HG02571 (cell line): Measurements from ENCODE around the gene FARP1.

Source experiments
- ATAC-seq: cut with Tn5 transposase; IDR thresholded peaks from one replicate; pipeline ENCODE4 v1.9.1; 2021; ENCODE audit warnings: mild to moderate bottlenecking, moderate library complexity; ENCODE audit not compliant: unreplicated experiment

Gene FARP1

DNA sequence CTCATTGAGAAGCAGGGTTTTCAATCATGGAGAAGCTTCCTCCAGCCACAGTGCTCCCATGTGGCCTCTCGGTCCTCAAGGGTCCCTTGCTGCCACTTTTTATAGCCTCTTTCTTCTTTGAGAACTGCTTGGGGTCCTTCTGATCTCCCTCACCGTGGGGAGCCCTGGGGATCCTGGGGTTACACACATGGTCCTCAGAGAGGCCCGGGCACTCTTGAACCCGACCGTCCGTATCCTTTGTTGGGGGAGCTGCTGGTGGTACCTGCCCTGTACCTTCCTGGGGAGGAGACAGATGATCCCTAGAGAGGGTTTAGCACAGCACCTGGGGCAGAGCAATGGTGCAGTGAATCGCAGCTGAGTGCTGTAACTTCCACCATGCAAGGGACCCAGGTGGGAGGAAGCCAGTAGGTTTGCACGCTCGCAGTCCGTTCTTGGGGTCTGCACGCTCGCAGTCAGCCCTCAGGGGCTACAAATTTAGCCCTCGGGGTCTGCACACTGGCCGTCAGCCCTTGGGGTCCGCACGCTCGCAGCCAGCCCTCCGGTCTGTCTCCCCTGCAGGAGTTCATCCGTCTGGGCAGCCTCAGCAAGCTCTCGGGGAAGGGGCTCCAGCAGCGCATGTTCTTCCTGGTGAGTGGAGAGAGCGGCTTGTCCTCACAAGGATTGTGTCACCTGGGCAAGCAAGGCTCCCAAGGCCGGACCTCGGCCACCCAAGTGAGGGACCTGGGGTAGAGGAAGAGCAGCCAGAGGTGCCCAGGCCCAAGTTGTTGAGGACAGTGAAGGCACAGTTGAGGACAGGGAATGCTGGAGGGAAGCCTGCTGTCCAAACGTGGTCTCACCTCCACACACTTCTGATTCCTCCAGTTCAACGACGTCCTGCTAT is 295.6 kb downstream of the FARP1 start:
- no peak for ATAC-seq

DNA sequence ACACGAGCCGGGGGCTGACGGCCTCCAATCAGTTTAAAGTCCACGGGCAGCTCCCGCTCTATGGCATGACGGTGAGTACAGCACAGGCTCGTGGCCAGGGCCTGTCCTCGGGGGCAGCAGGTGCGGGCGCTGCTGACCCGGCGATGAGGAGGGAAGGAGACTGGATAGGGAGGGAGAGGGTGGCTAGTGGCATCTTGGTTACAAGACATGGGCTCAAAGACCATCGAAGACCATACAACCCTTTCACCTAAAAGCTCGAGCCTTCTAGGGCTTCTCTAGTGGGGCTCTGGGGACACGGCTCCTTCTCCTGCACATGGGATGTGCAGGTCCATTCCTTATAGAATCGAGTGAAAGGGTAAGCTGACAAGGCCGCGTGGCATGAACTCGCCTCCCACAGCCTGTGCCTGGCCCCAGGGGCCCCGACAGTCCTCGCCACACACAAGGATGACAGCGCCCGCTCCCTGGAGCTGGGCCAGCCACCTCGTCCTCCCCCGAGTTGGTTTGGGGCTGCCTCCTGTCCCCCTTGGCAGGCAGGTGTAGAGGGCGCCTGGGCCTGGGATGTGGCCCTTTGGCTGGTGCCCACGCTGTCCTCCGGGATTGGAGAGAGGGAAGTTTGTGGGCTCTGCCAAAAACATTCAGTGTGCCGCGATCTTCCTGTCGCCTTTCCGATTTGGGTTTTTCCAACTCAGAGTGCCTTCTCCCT is 296.4 kb downstream of the FARP1 start:
- no peak for ATAC-seq

DNA sequence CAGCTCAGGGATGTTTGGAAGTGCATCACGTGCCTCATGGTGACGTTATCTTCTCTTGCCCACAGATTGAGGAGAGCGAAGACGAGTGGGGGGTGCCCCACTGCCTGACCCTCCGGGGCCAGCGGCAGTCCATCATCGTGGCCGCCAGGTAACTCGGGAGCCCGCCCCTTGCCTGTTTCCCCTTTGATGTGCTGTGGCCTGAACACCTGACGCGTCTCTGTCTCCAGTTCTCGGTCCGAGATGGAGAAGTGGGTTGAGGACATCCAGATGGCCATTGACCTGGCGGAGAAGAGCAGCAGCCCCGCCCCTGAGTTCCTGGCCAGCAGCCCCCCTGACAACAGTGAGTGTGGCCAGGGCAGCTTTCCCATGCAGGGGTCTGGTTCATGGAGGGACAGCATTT is 297.0 kb downstream of the FARP1 start:
- no peak for ATAC-seq

DNA sequence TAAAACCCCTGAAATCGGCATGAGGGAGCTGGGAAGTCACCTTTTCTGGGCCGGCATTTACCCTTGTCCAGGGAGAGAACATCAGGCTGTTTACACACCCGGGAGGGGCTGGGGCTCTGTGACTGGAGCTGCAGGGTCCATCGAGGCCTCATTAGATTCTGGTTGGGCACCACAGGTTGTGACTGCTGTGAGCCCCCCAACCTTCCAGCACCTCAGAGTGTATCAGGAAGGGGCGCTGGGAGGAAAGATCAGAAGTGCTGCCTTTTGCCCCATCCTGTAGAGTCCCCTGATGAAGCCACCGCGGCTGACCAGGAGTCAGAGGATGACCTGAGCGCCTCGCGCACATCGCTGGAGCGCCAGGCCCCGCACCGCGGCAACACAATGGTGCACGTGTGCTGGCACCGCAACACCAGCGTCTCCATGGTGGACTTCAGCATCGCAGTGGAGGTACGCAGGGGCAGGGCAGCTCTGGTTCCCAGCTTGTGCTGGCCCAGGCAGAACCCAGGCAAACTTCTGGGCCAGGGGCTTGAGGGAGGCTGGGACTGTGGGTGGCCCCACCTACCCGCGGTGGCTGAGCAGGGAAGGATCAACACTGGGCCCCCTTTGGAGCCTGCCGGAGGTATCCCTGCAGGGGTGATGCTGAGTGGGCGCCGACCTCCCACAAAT is 297.6 kb downstream of the FARP1 start:
- no peak for ATAC-seq

DNA sequence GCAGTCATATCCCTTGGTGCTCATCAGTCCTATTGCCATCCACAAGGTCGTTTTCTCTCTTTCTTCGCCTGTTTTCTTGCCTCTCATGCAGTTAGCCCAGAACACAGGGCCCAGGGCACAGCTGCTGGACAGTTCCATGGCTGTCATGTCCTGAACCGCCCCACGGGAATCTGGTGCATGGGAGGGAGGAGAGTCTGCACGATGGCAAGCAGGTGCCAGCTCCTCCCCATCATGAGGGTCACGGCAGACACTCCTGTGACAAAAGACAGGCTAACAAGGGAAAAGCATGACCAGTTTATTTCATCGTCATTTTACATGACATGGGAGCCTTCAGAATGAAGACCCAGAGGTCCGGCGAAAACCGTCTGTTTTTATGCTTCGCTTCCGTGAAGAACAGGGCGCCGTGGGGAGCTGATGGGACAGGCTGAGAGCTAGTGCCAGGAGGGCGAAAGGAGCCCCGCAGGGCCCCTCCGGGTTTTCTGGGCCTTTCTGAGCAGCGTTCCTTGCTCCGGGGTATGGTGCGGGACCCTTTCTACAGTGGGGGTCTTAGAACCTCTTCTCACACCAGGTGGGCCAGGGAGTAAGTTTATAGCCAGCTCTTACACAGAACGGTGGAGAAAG is 298.3 kb downstream of the FARP1 start:
- no peak for ATAC-seq

DNA sequence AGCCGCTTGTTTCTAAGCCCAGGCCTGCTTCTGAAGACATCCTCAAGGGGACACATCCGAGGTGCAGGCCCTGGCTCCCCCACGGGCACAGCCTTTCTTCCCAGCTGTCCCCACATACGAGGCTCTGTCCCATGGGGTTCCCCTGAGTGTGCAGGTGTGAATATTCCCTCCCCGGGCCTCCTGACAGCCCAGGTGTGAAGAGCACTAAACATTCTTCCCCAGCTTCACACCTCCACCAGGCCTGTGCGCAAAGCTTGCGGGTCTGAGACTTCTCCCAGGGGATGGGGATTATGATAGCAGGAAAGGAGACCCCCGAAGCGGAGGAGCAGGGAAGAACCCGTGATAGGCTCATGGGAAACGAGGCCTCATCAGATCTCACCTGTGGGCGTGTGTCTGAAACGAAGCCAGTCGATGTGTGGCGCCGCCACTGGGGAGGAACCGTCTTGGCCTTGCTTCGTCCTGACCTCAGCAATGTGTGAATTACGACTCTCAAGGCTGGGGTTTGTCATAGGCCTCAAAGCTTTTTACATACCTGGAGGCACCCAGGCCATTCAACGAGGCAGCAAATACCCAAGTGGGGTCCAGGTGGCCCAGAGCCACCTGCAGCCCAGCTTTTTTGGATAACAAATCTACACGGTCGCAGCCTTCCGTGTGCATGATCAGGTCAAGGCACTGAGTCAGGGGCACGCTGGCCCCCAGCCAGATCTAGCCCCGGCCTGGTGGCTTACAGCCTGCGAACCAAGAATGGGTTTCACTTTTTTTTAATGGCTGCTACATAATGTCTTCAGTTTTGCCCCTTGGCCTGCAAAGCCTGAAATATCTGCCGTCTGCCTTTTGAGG is 299.7 kb downstream of the FARP1 start:
- no peak for ATAC-seq

DNA sequence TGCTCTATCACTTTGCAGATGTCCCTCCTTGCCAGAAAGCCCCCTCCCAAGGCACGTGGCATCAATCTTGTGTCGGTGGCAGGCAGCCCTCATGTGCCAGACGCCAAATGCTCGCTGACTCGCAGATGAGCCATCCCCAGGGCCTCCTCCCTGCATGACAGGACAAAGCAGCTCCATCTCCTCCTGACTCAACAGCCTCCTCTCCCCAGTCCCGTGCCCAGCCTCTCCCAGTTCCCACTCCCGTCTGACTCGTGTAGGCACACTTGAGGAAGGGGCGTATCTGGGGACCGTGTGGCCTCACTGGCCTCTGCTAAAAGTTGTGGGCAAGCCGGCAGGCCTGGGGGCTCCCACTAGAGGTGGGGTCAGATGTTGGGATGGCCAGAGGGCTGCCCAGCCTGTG is 300.4 kb downstream of the FARP1 start:
- no peak for ATAC-seq

DNA sequence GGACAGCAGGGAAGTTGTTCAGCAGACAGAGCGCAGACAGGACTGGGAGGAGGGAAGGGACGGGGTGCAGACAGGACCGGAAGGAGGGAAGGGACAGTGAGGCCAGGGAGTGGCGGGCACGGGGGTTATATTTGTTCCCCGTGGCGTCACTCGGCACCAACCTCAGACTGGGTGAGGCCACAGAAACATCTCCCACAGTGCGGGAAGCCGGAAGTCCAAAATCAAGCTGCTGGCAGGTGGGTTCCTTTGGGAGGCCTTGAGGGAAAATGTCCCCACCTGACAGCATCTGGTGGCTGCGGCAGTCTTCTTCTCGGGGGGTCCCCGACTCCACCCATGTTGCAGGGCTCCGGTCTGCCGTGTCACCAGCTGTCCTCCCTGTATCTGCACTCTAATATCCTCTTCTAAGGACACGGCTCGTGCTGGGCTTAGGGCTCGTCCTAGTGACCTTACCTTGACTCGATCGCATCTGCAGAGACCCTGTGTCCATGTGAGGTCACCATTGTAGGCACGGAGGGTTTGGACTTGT is 301.0 kb downstream of the FARP1 start:
- no peak for ATAC-seq

DNA sequence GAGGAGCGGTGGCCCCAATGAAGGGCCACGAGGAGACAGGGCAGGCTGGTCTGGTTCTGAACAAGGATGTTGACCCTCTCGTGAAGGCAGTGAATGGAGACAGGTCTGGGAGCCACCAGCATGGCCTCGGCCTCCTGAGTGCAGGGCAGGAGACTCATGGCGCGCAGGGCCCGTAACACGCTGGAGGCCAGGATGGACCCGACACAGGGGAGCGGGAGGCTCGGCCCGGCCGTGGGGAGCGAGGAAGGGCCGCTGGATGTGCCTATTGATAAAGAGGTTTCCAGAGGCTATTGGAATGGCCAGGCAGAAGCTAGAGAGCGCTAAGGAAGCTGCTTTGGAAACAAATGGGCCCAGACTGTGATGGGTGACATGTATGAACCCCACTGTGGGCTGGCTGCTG is 301.5 kb downstream of the FARP1 start:
- no peak for ATAC-seq

DNA sequence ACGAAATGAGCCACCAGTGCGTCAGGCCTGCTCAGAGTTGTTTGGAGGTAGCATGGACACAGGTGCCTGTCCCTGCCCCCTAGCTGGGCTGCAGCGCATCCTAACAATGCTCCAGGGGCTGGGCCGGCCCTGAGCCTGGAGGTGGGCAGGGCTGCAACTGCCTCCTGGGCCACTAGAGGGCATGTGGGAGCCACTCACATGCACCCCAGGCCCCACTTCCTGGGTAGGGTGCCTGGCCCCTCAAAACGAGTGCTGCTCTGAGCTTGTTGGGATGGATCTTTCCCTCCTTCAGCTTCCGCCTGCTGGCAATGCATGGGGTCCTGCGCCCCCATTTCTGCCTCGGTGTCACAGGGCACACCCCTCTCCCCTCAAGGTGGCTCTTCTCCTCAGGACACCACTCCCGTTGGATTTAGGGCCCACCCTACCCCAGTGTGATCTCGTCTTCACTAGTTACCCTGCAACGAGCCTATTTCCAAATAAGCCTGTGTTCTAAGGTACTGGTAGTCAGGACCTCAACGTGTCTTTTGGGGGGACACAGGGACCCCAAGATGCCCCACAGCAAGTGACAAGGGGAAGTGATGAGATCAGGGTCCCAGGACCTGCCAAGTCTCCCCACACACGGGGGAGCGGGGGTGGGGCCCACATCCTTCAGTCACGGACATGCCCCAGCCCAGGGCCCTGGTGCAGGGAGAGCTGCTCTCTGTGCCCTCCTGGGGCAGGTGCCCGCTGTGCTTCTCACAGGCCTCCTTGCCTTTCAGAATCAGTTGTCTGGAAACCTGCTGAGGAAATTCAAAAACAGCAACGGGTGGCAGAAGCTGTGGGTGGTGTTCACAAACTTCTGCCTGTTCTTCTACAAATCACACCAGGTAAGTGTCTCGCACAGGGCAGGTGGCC is 302.7 kb downstream of the FARP1 start:
- ATAC-seq, result peak; percentile 87

DNA sequence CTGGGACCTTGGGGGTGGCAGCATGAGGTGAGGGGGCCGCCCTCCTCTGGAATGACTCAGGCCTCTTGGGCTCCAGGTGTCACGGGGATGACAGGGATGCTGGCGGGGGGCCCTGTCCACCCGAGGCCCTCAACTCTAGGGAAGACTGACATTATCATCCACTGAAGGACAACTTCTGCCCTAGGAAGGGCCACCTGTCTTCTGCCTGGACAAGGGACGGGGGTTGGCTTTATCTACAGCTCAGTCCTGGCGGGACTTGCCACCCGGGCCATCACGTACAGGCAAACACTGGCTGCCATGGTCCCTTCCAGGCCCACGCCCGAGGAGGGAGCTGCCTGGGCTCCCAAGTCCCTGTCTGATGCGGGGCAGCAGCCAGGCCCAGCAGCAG is 303.3 kb downstream of the FARP1 start:
- no peak for ATAC-seq

DNA sequence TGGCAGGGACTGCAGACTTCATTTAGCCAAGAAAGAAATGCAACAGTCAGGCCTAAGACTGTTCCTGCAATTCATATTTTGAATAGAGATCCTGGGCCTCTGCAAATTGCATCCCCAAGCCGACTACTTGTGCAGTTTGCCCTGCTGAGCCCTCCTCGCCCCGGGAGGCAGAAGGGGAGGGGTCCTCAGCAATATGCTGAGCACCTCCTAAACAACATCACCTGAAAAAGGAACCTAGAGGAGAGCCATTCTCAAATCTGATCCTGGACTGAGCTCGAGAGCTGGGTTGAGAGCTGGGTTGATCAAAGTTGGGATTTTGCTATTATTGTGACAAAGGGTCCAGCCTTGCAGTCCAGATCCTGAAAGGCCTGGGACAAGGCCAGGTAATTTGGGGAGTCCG is 304.2 kb downstream of the FARP1 start:
- ATAC-seq, result no peak

DNA sequence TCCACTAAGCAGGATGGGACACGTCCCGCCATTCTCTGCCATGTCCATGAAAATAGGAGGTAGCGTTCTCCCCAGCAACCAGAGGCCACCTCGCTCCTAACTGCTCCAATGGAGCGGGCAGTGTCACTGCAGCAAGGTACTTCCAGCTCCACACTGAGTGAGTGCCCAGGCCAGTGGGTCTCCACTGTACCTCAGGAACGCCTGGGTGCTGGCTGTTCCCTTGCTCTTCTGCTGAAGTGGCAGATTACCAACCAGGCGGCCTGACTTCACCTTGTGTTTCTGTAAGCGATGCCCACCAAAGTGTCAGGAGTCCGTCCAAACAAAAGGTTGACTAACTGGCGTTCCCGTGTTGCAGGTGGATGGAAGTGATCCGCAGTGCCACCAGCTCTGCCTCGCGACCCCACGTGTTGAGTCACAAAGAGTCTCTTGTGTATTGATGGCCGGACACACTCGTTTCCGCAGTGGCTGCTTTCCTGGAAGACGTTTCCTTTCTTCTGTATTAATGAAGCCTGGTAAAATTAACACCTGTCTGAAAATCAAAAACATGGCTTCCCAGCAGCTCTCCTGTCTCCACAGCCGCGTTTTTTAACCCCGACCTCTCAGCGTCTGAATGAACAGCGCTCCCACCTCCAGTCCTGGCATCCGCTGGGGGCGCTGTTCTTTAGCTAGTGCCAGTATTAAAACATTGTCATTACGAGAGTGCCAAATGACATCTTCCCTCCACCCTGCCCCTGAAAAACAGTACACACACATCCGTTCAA is 305.2 kb downstream of the FARP1 start:
- ATAC-seq, result no peak

DNA sequence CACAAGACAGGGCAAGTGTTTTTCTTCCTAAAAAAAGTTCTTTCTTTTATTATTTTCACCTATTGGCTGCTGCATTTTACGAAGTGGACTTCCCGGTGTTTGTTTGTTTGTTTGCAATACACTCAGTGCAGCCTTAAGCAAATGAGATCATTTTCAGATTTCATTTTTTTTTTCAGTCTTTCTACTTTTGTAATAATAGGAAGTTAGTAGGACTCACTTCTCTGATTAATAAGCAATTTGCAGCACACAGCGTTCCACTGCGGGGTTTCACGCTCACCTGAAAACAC is 305.7 kb downstream of the FARP1 start:
- no peak for ATAC-seq

DNA sequence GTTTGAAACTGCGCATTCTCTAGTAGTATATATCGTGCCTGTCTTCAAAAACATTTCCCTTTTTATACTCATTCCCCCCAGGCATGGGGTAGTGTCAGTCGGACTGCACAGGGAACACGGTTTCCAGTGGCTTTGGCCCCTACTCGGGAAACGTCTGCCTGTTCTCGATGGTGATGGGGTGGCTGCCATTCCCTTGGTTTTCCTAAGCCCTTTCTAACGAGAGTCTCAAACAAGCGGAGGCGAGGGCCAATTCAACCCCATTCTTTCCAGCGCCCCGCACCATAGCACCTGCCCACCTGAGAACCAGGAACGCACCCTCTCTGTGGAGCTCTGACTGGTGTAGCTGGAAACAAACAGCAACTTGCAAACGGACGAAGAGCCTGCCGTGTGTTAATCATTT is 306.4 kb downstream of the FARP1 start:
- no peak for ATAC-seq

DNA sequence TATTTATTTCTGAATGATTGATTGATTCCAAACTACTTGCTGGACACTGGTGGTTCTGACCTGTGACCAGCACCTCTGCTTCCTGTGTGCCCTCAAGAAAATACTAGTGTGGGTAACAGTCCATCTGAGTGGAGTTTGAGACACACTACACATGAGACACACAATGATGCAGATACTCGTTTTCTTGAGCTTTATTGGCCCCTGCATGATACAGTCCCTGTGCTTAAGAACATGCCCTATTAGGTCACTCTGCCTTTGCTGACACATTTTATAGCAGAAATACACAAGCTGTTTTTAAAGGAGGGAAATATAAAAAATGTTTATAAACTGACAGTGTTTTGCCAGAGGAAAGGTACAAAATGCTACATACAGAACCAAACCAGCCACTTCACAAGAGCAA is 307.1 kb downstream of the FARP1 start:
- no peak for ATAC-seq

DNA sequence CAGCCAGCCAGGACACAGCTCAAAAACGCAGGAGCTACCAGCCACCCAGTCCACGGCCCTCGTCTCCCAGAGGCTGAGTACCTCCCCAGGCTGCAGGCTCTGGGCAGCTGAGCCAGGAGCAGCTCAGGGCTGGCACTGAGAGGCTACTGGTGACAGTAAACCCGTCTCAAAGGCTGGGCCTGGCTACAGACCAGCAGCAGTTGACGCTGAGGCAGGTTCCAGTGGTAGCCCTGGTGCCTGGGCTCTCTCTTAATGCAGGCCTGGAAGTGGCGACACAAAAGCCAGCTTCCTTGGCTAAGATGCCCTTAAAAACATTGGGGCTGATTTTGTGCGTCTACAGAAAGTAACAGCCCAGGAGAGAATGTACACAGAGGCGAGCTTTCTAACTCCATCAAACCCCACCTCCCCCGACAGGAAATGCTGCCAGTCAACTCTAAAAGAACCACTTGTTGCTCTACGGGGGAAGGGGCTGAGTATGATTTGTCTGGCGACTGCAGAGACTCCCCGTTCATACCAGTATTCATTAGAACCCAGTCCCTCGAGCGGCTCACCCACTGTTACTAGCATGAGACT is 307.7 kb downstream of the FARP1 start:
- no peak for ATAC-seq

DNA sequence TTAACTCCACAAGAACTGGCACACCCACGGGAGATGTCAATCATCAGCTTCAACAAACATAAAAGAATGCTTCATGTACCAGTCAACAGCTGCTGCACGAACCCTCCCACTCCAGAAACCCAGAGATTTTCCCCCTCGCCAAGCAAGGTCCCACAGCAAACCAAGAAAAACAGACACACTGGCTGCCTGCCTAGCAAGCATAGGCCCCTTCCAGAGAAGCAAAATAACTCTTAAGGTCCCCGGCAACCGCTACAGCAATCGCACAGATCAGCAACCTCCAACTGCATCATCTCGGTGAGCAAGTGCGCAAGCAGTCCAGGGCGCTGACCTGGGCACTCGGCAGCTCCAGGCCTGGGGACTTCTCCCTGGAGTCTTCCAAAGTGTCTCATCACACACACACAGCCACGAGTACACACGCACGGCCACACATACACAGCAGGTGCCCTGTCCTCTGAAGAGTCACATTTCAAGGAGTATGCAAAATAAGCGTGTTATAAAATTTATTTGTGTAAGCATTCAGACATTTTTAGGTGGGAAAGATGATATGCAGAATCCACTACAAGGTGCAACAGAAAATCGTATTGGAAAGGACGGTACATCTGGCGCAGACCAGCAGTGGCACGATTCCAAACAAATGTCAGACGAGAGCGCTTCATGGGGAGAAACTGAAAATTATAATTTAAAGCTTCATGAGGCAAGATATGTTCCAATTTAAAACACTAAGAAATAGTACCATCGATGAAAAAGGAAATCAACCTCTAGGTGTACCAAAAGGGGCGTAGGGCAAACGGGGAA is 309.0 kb downstream of the FARP1 start:
- ATAC-seq, result no peak
